GM12878 (cell line): ENCODE data around the gene SCNN1G. TPM values are rescaled to one million over a fixed set of nuclear protein-coding genes. Genes with fewer than 3 reads are reported as not detected.

Experiments used
- ATAC-seq: fragments of 200-7000 bp; cut with Tn5 transposase; 3 replicates; pipeline ENCODE4 v1.9.1; 2020; ENCODE audit warnings: mild to moderate bottlenecking, moderate library complexity
- BruUV-seq: library from RNA; stranded (reverse); fragments of 400-500 nt; replicated peaks from 2 replicates; lab custom pipeline; 2021; lab: Mats Ljungman, UMichigan
- CTCF ChIA-PET: fragments of 300-600 bp; sonication (Branson Sonifier 250); formaldehyde crosslinking; extraction: SDS; loops from one replicate; lab custom pipeline; 2021; ENCODE audit warnings: inconsistent platforms; lab: Yijun Ruan, JAX
- POLR2A ChIA-PET: fragments of 350-600 bp; formaldehyde crosslinking; extraction: SDS; loops from one replicate; lab custom pipeline; 2021; ENCODE audit warnings: inconsistent platforms; lab: Charles Lee
- RAD21 ChIA-PET: fragments of 300-600 bp; sonication (Branson Sonifier 250); formaldehyde crosslinking; loops from one replicate; lab custom pipeline; 2023; ENCODE audit warnings: antibody characterized with exemption; ENCODE audit not compliant: unreplicated experiment; lab: Charles Lee
- SMC1A ChIA-PET: fragments of 300-600 bp; sonication (Branson Sonifier 250); formaldehyde crosslinking; loops from one replicate; lab custom pipeline; 2023; ENCODE audit not compliant: unreplicated experiment, uncharacterized antibody; lab: Charles Lee
- DNase-seq: peaks from one replicate; pipeline ENCODE4 v3.0.0-alpha.2; 2011; ENCODE audit warnings: low read depth, low spot score
- FAIRE-seq: peaks from 3 replicates; lab custom pipeline; 2011; peaks lifted over from hg19 to GRCh38; lab: Jason Lieb, UNC
- H2AFZ ChIP-seq: 2 replicates; pipeline ENCODE4 v1.6.0; 2011; ENCODE audit warnings: low read depth, low read length, control low read depth; ENCODE audit not compliant: control insufficient read depth
- H3K27ac ChIP-seq: 2 replicates; pipeline ENCODE4 v1.5.1; 2011; ENCODE audit warnings: control low read depth; ENCODE audit not compliant: control insufficient read depth, insufficient read depth
- H3K27me3 ChIP-seq, 2 experiments: replicated peaks in 1 of 2; 2 replicates each; pipeline versions ENCODE4 v1.6.0 to v1.6.1; 2011; ENCODE audit warnings: low read length in 1 of 2; ENCODE audit not compliant: control insufficient read depth in 2 of 2, insufficient read depth in 2 of 2
- H3K36me3 ChIP-seq, 2 experiments: 2 replicates each; pipeline ENCODE4 v1.5.1; 2011; ENCODE audit warnings: low read length in 1 of 2; ENCODE audit not compliant: control insufficient read depth in 2 of 2, insufficient read depth in 2 of 2
- H3K4me1 ChIP-seq: 2 replicates; pipeline ENCODE4 v1.6.1; 2011; ENCODE audit warnings: mild to moderate bottlenecking, low read length, moderate library complexity, mixed read lengths; ENCODE audit not compliant: control insufficient read depth, insufficient read depth
- H3K4me2 ChIP-seq: 2 replicates; pipeline ENCODE4 v1.6.0; 2011; ENCODE audit warnings: control low read depth; ENCODE audit not compliant: control insufficient read depth, insufficient read depth
- H3K4me3 ChIP-seq: fragments of 200-600 bp; sonication (generic); 2 replicates; pipeline ENCODE4 v1.5.1; 2016
- H3K79me2 ChIP-seq: 2 replicates; pipeline ENCODE4 v1.6.0; 2011; ENCODE audit warnings: low read length; ENCODE audit not compliant: control insufficient read depth, insufficient read depth
- H3K9ac ChIP-seq: 2 replicates; pipeline ENCODE4 v1.8.0; 2011; ENCODE audit warnings: low read length, control low read depth, mixed read lengths; ENCODE audit not compliant: control insufficient read depth, insufficient read depth
- H3K9me3 ChIP-seq: replicated peaks from 3 replicates; pipeline ENCODE4 v1.5.1; 2011; ENCODE audit warnings: mild to moderate bottlenecking, low read length; ENCODE audit not compliant: control insufficient read depth, insufficient read depth
- H4K20me1 ChIP-seq: 2 replicates; pipeline ENCODE4 v1.6.0; 2011; ENCODE audit not compliant: control insufficient read depth, insufficient read depth
- BCL3 ChIP-seq: IDR thresholded peaks from 2 replicates; pipeline ENCODE4 v1.6.1; 2011; ENCODE audit warnings: borderline replicate concordance, low read depth, mild to moderate bottlenecking, moderate library complexity, low read length; ENCODE audit not compliant: insufficient read depth, poor library complexity, severe bottlenecking
- CBFB ChIP-seq: IDR thresholded peaks from 2 replicates; pipeline ENCODE4 v1.6.1; 2016; ENCODE audit warnings: antibody characterized with exemption, low read depth
- EGR1 ChIP-seq, 2 experiments: IDR thresholded peaks; 1 replicate in 1 of 2; 2 replicates in 1 of 2; pipeline ENCODE4 v1.6.1; 2011 to 2012; ENCODE audit warnings: low read depth in 2 of 2, low read length in 2 of 2, borderline replicate concordance in 1 of 2, mild to moderate bottlenecking in 1 of 2, moderate library complexity in 1 of 2
- GABPA ChIP-seq: IDR thresholded peaks from 2 replicates; pipeline ENCODE4 v1.6.1; 2014; ENCODE audit warnings: antibody characterized with exemption, low read depth, mild to moderate bottlenecking, inconsistent platforms
- IRF3 ChIP-seq: fragments of 450-650 bp; IDR thresholded peaks from 2 replicates; pipeline ENCODE4 v1.6.1; 2014; ENCODE audit warnings: mild to moderate bottlenecking
- NR2C2 ChIP-seq: IDR thresholded peaks from 2 replicates; pipeline ENCODE4 v1.6.1; 2011; ENCODE audit warnings: borderline replicate concordance, low read depth; ENCODE audit not compliant: control insufficient read depth, insufficient read length
- NR2F1 ChIP-seq: fragments of 450-650 bp; conservative IDR thresholded peaks from 2 replicates; pipeline ENCODE4 v1.6.1; 2017; ENCODE audit warnings: mild to moderate bottlenecking
- SRF ChIP-seq, 2 experiments: IDR thresholded peaks; 2 replicates each; pipeline ENCODE4 v1.6.1; 2011; ENCODE audit warnings: low read depth in 2 of 2, low read length in 2 of 2, mild to moderate bottlenecking in 1 of 2, moderate library complexity in 1 of 2
- WRNIP1 ChIP-seq: IDR thresholded peaks from 2 replicates; pipeline ENCODE4 v1.6.1; 2011; ENCODE audit warnings: low read depth, low read length, improper control_type of control experiment, borderline replicate concordance
- WGBS: methylation state at CpG from one replicate; pipeline ENCODE4 v1.1.6; 2016; ENCODE audit warnings: low lambda C conversion rate; ENCODE audit not compliant: insufficient replicate concordance, insufficient coverage; ENCODE audit errors: missing lambda C conversion rate; 5-methylcytosine and 5-hydroxymethylcytosine counted together
- in situ Hi-C: fragments of 300-500 bp; cut with MboI; formaldehyde crosslinking; loops from 9 replicates; pipeline ENCODE4 v1.14.3; 2018; ENCODE audit warnings: mixed read lengths
- intact Hi-C: fragments of 100-400 bp; cut with micrococcal nuclease; formaldehyde crosslinking; loops from one replicate; pipeline ENCODE4 v1.14.2; 2022; ENCODE audit not compliant: unreplicated experiment
- polyA plus RNA-seq, 11 experiments: library from polyadenylated mRNA; depleted of rRNA in 4 of 11; unstranded in 6 of 11; stranded (reverse) in 5 of 11; fragments of >200 nt; fragmentation: Nextera tagmentation in 4 of 11; fragmentation: Illumina TruSeq in 1 of 11; extraction: Ambion mirVana in 4 of 11; extraction: Trizol in 1 of 11; gene quantifications; 1 replicate in 1 of 11; 2 replicates in 10 of 11; pipeline versions ENCODE4 v1.2.1 to v1.2.3, GENCODE V29; 2011 to 2016; ENCODE audit warnings: inconsistent platforms in 2 of 11, missing spikeins in 2 of 11, low read depth in 1 of 11
- total RNA-seq, 4 experiments: library from RNA; depleted of rRNA in 3 of 4; stranded (reverse); fragments of >200 nt in 3 of 4; fragmentation: Illumina TruSeq in 1 of 4; extraction: Trizol in 1 of 4; gene quantifications; 2 replicates each; pipeline versions ENCODE4 v1.2.1 to v1.2.3, GENCODE V29; 2013 to 2021

Gene SCNN1G
- total and polyA plus RNA-seq, 10 of the 15 experiments (the other 5 are each of a cell fraction or from before 2014, with no cell fraction given), result 0.04 to 0.86 (median 0.08) TPM; not detected in 5

DNA sequence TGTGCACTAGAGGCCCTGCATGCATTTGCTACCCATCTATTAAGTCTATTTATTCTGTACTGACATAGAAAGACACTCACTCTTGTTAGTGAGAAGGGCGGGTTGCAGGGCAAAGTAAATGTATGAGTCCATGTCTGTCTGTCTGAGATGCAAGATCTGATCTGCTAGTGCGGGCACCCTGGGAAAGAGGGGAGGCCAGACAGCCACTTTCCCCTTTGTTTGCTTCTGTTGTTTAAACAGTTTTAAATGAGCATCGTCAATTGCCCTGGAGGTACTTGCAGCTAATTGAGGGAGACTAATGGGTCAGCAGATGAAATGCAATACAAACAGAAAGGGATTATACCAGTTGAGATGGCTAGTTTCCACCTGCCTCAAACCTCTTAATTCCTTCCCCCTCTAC lies 24.9 kb downstream of the SCNN1G start:
- H3K36me3 ChIP-seq, result no peaks in the 10 kb centered on the region
- H3K9me3 ChIP-seq, result no peaks in the 10 kb centered on the region
- ChIA-PET POLR2A (no interaction called here), RAD21 (no interaction called here), SMC1A (interaction anchor here (1.0 kb wide), 1 partner anchor 213 kb away, joined by 4 read pairs; no protein-coding TSS in a partner anchor), CTCF (interaction anchor here (1.2 kb wide), 1 partner anchor 227 kb away, joined by 4 read pairs; no protein-coding TSS in a partner anchor)
- ATAC-seq, result no peak
- H3K79me2 ChIP-seq, result no peaks in the 10 kb centered on the region
- no peak overlapping the region for H3K4me3 ChIP-seq
- H4K20me1 ChIP-seq, result no peaks in the 10 kb centered on the region
- DNase-seq, result no peak
- in situ Hi-C loops, result no loop called here
- intact Hi-C loops, result no loop called here
- H3K27me3 ChIP-seq, result no peaks in the 10 kb centered on the region
- FAIRE-seq, result no peak
- no peak overlapping the region for H3K4me2 ChIP-seq
- no peak overlapping the region for H3K9ac ChIP-seq
- H2AFZ ChIP-seq, result no peak overlapping the region
- no TSS peak for BruUV-seq
- no peak for TF ChIP-seq IRF3
- TF ChIP-seq CBFB, result no peak
- no peak for TF ChIP-seq EGR1 (IDR thresholded peaks at IDR 0.05; ENCODE audit: borderline replicate concordance in 1 of 2, low read depth in 2 of 2, low read length in 2 of 2)
- TF ChIP-seq NR2F1, result no peak
- TF ChIP-seq SRF (IDR thresholded peaks at IDR 0.05; ENCODE audit: low read depth in 2 of 2, low read length in 2 of 2), result no peak
- no peak for TF ChIP-seq NR2C2
- no peak for TF ChIP-seq BCL3
- no peak for TF ChIP-seq GABPA
- no peak for TF ChIP-seq WRNIP1
- TF ChIP-seq, all 136 proteins: peak for 0
- 2% methylated on average over 3 of the region's 3 CpGs for WGBS
- H3K4me1 ChIP-seq, result no peaks in the 10 kb centered on the region
- no peak overlapping the region for H3K27ac ChIP-seq
